T-helper 1 cell treated with Interleukin-12 subunit alpha and Interleukin-12 subunit beta and Interleukin-4 antibody, amounts not matched to agents 30 ng/mL and 1 ng/mL, for 36 hours (primary cell): ENCODE data around the gene SRF. TPM values are rescaled to one million over a fixed set of nuclear protein-coding genes. Genes with fewer than 3 reads are reported as not detected.

Experiments
- total RNA-seq: library from RNA; stranded (reverse); gene quantifications from 2 replicates; pipeline ENCODE4 v1.2.3, GENCODE V29; 2022

Gene SRF
- total RNA-seq, 1 donor from 2014 or later, result 58.7 TPM

Other genes with a start within 250 kb of the SRF start
- gene CNPY3, start 241.8 kb upstream of the SRF start, total RNA-seq, result 44.9 and 48.2 TPM in 2 replicates
- 0.71 and 1.3 TPM in 2 replicates for gene GNMT, start 210.5 kb upstream of the SRF start, total RNA-seq
- 24.0 and 24.2 TPM in 2 replicates for gene PEX6, start 192.1 kb upstream of the SRF start, total RNA-seq
- 58.3 and 59.4 TPM in 2 replicates for gene PPP2R5D, start 186.7 kb upstream of the SRF start, total RNA-seq
- 56.0 and 57.1 TPM in 2 replicates for gene MEA1, start 157.3 kb upstream of the SRF start, total RNA-seq
- gene KLHDC3, start 157.0 kb upstream of the SRF start, total RNA-seq, result 62.5 and 67.0 TPM in 2 replicates
- gene RRP36, start 149.6 kb upstream of the SRF start, total RNA-seq, result 78.1 and 81.4 TPM in 2 replicates
- gene CUL7, start 117.4 kb upstream of the SRF start, total RNA-seq, result 12.0 and 13.0 TPM in 2 replicates
- 52.2 and 54.6 TPM in 2 replicates for gene MRPL2, start 111.8 kb upstream of the SRF start, total RNA-seq
- 16.1 and 17.6 TPM in 2 replicates for gene KLC4, start 111.6 kb upstream of the SRF start, total RNA-seq
- 1.4 and 1.7 TPM in 2 replicates for gene PTK7, start 95.0 kb upstream of the SRF start, total RNA-seq
- 55.1 and 58.0 TPM in 2 replicates for gene CUL9, start 10.9 kb downstream of the SRF start, total RNA-seq
- gene DNPH1, start 58.2 kb downstream of the SRF start, total RNA-seq, result 68.5 and 71.2 TPM in 2 replicates
- 1.3 TPM in 2 replicates for gene TTBK1, start 72.2 kb downstream of the SRF start, total RNA-seq
- gene SLC22A7, start 127.0 kb downstream of the SRF start, total RNA-seq, result not detected in 2 replicates
- 0.27 TPM in 1 of 2 replicates, not detected in the other for gene CRIP3, start 137.6 kb downstream of the SRF start, total RNA-seq
- gene ZNF318, start 198.4 kb downstream of the SRF start, total RNA-seq, result 12.0 and 12.1 TPM in 2 replicates